HG03521 (cell line): ENCODE data around the gene USP2.

Experiments
- ATAC-seq: cut with Tn5 transposase; IDR thresholded peaks from one replicate; pipeline ENCODE4 v1.9.1; 2021; ENCODE audit warnings: mild to moderate bottlenecking, moderate library complexity; ENCODE audit not compliant: unreplicated experiment

USP2 gene

GRCh38 chr11:119307974-119308373 is 73.5 kb downstream of the USP2 start:
- no peak for ATAC-seq

DNA sequence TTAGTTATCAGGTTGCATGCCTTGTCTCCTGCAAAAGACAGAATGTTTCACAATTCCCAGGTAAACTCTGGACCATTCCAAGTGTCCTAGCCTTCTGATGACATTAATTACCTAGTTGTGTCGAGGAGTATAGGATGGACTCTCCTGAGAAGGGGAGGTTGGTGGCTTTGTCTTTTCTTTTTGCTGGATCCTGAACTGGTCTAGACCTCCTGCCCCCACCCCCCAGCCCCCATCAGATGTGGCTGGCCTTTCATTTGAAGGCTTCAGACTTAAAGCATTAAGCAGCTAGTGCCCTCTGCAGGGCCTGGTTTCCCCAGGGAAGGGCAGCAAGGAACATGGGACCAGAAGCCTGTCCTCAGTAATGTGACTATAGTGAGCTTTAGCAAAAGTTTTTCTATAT is 74.3 kb downstream of the USP2 start:
- ATAC-seq, result no peak

DNA sequence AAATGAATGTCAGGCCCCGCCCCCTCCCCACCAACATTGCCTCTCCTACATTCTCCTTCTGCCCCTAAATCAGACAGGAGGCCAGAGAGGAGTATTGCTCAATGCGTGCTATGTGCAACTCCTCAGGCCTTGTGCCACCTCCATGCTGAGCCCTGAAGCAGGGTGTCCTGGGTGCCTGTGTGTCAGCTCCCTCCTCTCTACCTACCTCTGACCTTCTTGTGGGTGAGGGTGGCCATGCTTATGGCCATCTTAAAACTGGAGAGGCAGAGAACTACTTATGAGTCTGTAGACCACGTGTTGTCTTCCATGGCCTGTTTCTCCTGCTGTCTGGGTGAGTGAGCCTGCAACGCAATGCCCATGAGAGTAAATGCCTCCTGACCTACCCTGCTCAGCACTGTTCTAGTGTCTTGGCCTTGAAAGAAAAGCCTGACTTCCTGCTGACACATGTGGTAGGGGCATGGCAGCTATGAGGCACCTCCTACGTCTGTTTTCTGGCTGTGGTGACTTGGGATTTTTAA is 75.1 kb downstream of the USP2 start:
- no peak for ATAC-seq

GRCh38 chr11:119305556-119306372 is 75.7 kb downstream of the USP2 start:
- no peak for ATAC-seq
